VCaP (cell line): Measurements from ENCODE around the gene MRRF.

Experiments
- H3K27ac ChIP-seq: fragments of 450-650 bp; 2 replicates; pipeline ENCODE4 v1.5.1; 2017
- CTCF ChIP-seq: fragments of 450-650 bp; conservative IDR thresholded peaks from 2 replicates; pipeline ENCODE4 v1.5.1; 2017; ENCODE audit warnings: mild to moderate bottlenecking, moderate library complexity

Gene MRRF

GRCh38 chr9:122229485-122229837 lies 35.2 kb upstream of the MRRF start:
- no peak overlapping the region for H3K27ac ChIP-seq
- no peak for TF ChIP-seq CTCF

- no peak for TF ChIP-seq CTCF
- H3K27ac ChIP-seq, result no peak overlapping the region
Measured at GRCh38 chr9:122232796-122233306, 31.8 kb upstream of the MRRF start.

GRCh38 chr9:122234022-122234748 lies 30.5 kb upstream of the MRRF start:
- no peak overlapping the region for H3K27ac ChIP-seq
- TF ChIP-seq CTCF, result no peak

GRCh38 chr9:122236681-122237080 lies 28.0 kb upstream of the MRRF start:
- no peak overlapping the region for H3K27ac ChIP-seq
- TF ChIP-seq CTCF, result no peak

- H3K27ac ChIP-seq, result no peak overlapping the region
- no peak for TF ChIP-seq CTCF
Measured at GRCh38 chr9:122239722-122240121, 25.0 kb upstream of the MRRF start.

- no peak overlapping the region for H3K27ac ChIP-seq
- no peak for TF ChIP-seq CTCF
Measured at GRCh38 chr9:122244349-122244748, 20.3 kb upstream of the MRRF start.

GRCh38 chr9:122246666-122247065 lies 18.0 kb upstream of the MRRF start:
- peak overlapping the region; percentile 52 for H3K27ac ChIP-seq

More at GRCh38 chr9:122246666-122247065, 18.0 kb upstream of the MRRF start:
- no peak for TF ChIP-seq CTCF
